ENCODE data around the gene DNAJB2. TPM values are rescaled to one million over a fixed set of nuclear protein-coding genes. Genes with fewer than 3 reads are reported as not detected.

The DNAJB2 gene
- total and polyA plus RNA-seq, 2 of the 8 experiments (the other 6 are each of a cell fraction or from before 2014, with no cell fraction given) = 21.0 to 26.3 TPM

DNA sequence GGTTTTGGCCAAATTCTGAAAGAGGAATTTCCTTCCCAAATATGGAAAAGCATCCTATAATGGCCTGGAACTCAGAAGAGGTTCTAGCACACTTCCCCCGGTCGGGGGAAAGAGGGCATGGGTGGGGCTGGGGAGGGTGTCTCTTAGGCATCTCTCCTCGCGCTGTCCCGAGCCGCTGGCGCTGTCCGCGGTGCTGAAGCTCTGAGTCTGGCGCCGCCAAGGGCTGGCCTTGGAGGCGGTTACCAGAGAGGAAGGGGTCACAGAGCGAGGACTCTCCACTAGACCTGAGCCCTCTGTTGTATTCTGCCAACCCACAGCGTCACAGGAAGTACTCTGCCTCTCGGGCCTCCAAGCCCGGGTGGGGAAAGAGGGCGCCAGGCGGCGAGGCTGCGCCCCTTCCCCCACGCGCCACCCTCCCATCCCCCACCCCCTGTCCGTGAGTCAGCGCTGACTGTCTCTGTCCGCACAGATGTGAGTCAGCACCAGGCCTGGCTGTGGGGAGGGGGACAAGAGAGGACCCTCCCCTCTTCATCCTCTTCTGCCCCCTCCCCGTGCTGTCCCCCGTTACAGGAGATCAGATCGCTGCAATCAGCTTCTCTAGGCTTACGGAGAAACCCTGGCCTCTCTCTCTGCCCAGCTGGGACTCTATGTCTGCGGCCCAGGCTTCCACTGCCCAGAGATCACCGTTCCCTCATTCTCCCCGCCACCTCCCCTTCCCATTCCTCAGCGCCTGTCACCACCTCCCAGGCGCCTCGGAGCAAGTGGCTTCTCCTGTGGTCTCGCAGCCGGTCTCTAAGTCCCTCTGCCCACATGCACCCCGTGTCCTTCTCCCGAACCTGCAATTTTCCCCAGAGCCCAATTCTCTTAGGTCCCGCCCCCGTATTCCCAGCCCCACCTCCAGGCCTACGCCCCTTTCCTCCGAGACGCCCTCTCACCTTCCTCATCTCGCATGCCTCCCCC is 29.3 kb downstream of the DNAJB2 start (continued):
- TF ChIP-seq HDAC6 (IDR thresholded peaks at IDR 0.05; ENCODE audit: low read depth, low read length) = no peak
- TF ChIP-seq POU5F1 (IDR thresholded peaks at IDR 0.05; ENCODE audit: low read depth, low read length) = no peak
- TF ChIP-seq POLR2AphosphoS5 (IDR thresholded peaks at IDR 0.05; ENCODE audit: low read depth, low read length) = no peak
- no peak for TF ChIP-seq GABPA (IDR thresholded peaks at IDR 0.05; ENCODE audit: borderline replicate concordance, insufficient read depth, low read length)
- no peak for TF ChIP-seq KDM5A (IDR thresholded peaks at IDR 0.05; ENCODE audit: low read length)
- no peak for TF ChIP-seq JUN (IDR thresholded peaks at IDR 0.05; ENCODE audit: low read depth, low read length)
- no peak for TF ChIP-seq TEAD4 (IDR thresholded peaks at IDR 0.05; ENCODE audit: low read depth, low read length)
- TF ChIP-seq RAD21 (IDR thresholded peaks at IDR 0.05 in 1 of 2, conservative IDR thresholded peaks at IDR 0.05 in 1 of 2; ENCODE audit: low read depth in 2 of 2, low read length in 2 of 2) = no peak
- no peak for TF ChIP-seq FOSL1 (IDR thresholded peaks at IDR 0.05; ENCODE audit: insufficient read depth, low read depth, low read length)
- TF ChIP-seq, protein P1, sequence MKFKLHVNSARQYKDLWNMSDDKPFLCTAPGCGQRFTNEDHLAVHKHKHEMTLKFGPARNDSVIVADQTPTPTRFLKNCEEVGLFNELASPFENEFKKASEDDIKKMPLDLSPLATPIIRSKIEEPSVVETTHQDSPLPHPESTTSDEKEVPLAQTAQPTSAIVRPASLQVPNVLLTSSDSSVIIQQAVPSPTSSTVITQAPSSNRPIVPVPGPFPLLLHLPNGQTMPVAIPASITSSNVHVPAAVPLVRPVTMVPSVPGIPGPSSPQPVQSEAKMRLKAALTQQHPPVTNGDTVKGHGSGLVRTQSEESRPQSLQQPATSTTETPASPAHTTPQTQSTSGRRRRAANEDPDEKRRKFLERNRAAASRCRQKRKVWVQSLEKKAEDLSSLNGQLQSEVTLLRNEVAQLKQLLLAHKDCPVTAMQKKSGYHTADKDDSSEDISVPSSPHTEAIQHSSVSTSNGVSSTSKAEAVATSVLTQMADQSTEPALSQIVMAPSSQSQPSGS (IDR thresholded peaks at IDR 0.05; ENCODE audit: low read length) = no peak
- no peak for TF ChIP-seq TAF1 (IDR thresholded peaks at IDR 0.05; ENCODE audit: low read depth, low read length)
- no peak for TF ChIP-seq CHD1 (IDR thresholded peaks at IDR 0.05; ENCODE audit: low read depth, low read length)
- TF ChIP-seq PHF8 (conservative IDR thresholded peaks at IDR 0.05; ENCODE audit: low read depth, low read length) = no peak
- 0 out of 2 replicates have a peak, but pooled peaks have one; percentile 27 for TF ChIP-seq CREB1 (IDR thresholded peaks at IDR 0.05)
- TF ChIP-seq, protein P2, sequence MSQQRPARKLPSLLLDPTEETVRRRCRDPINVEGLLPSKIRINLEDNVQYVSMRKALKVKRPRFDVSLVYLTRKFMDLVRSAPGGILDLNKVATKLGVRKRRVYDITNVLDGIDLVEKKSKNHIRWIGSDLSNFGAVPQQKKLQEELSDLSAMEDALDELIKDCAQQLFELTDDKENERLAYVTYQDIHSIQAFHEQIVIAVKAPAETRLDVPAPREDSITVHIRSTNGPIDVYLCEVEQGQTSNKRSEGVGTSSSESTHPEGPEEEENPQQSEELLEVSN (IDR thresholded peaks at IDR 0.05) = no peak
- TF ChIP-seq CHD2 (IDR thresholded peaks at IDR 0.05; ENCODE audit: low read length) = no peak
- TF ChIP-seq TCF12 (IDR thresholded peaks at IDR 0.05; ENCODE audit: low read depth, low read length) = no peak
- TF ChIP-seq BRCA1 (IDR thresholded peaks at IDR 0.05; ENCODE audit: low read depth, low read length) = no peak
- no peak for TF ChIP-seq EGR1 (IDR thresholded peaks at IDR 0.05; ENCODE audit: borderline replicate concordance, low read depth, low read length)
- no peak for TF ChIP-seq RFX5 (IDR thresholded peaks at IDR 0.05; ENCODE audit: borderline replicate concordance, low read depth, low read length)
- TF ChIP-seq SP4 (IDR thresholded peaks at IDR 0.05; ENCODE audit: low read length) = no peak
- TF ChIP-seq, protein P3, sequence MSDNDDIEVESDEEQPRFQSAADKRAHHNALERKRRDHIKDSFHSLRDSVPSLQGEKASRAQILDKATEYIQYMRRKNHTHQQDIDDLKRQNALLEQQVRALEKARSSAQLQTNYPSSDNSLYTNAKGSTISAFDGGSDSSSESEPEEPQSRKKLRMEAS (IDR thresholded peaks at IDR 0.05) = peak; percentile 50; the same call in 1 of the 2 replicates

All from H1 (cell line).